GM18517 (cell line): Measurements from ENCODE around the gene CCDC97.
A peak's percentile ranks its signal among the peaks of the same experiment; 100 is the strongest.
"Not testable (repeated sequence)": the region's sequence is repeated elsewhere in the genome, so short reads cannot be mapped to it uniquely, and the experiment has no call there.

Source experiments
- ATAC-seq: cut with Tn5 transposase; IDR thresholded peaks from one replicate; pipeline ENCODE4 v1.9.1; 2021; ENCODE audit warnings: mild to moderate bottlenecking, moderate library complexity; ENCODE audit not compliant: unreplicated experiment

Gene CCDC97

DNA sequence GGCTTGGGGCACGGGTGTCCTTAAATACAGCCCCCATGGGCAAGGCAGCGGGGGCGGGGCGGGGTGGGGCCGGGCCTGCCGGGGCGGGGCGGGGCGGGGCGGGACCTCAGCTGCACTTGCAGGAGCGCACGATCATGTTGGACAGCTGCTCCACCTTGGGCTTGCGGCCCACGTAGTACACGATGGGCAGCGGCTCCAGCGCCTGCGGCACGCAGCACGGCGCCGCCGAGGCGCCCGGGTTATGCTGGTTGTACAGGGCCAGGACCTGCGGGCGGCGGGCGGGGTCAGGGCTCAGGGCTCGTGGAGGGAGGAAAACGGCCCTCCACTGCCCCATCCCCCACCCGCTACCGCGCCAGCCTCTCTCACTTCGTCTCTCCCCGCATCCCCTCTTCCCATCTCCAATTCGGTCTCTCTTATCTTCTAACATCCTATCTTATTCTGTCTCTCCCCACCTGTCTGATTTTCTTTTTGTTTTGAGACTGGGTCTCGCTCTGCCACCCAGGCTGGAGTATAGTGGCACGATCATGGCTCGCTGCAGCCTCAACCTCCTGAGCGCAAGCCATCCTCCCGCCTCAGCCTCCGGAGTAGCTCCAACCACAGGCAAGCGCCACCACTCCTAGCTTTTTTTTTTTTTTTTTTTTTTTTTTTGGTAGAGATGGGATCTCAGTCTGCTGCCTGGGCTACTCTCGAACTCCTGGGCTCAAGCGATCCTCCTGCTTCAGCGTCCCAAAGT, 21.1 kb downstream of the CCDC97 start:
- no peak for ATAC-seq

DNA sequence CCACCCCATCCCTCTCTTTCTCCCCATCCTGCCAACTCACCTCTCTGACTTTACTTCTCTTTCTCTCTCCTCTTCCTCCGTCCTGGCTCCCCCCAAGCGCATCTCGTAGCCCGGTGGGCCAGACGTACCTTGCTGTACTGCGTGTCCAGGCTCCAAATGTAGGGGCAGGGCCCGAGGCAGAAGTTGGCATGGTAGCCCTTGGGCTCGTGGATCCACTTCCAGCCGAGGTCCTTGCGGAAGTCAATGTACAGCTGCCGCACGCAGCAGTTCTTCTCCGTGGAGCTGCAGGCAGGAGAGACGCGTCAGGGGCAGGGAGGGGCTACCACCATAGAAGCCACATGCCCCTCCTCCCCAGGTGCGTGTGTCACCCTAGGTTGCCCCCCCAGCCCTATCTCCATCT, 22.0 kb downstream of the CCDC97 start:
- ATAC-seq: no peak

DNA sequence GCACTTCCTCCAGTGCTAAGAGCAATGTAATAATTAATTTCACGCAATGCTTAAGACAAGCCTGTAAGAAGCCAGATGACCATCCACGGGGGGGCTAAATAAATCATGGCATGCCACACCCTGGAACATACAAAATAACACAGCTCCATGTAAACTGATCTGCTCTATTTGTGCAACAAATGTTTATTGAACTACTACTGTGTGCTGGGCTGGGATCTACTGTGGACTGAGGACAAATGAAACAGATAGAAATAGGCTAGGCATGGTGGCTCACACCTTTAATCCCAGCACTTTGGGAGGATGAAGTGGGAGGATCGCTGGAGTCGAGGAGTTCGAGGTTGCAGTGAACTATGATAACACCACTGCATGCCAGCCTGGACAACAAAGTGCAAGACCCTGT, 22.5 kb downstream of the CCDC97 start:
- ATAC-seq: no peak

DNA sequence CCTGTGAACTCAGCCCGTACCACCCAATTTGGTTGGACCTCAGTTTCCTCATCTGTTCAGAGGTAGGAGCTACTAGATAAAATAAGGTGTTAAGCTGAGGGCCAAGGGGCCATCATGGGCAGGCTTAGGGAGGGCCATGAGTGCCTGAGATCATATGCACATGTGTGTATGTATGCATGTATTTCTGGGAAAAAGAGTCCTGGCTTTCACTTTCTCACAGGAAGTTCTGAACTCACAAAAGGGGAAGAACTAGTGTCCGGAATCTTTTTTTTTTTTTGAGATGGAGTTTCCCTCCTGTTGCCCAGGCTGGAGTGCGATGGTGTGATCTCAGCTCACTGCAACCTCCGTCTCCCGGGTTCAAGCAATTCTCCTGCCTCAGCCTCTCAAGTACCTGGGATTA, 24.8 kb downstream of the CCDC97 start:
- no peak for ATAC-seq

DNA sequence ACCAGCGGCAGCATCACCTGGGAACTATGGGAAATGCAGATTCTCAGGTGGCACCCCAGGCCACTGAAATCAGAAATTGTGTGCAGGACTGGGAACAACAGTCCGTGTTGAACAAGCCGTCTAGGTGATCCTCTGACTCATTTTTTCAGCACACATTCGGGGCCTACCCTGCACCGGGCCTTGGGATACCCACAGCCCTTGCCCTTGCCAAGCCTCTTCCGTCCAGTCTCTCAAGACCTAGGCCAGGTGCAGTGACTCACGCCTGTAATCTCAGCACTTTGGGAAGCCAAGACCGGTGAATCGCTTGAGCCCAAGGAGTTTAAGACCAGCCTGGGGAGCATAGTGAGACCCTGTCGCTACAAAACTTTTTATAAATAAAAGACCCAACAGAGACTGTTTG, 25.5 kb downstream of the CCDC97 start:
- ATAC-seq: no peak

DNA sequence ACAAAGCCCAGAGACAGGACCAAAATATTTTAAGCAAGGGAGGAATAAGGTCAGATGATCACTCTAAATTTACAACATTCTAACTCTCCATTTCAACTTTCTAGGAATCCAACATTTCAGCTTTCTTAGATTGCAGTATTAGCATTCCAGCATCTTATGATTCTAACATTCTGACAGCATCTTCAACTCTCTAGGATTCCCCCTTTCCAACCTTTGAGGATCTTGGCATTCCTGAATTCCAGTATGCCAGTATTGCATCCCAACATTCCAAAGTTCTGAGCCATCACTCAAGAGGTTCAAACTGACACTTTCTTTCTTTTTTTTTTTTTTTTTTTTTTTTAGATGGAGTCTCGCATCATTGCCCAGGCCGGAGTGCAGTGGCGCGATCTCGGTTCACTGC, 30.0 kb downstream of the CCDC97 start:
- no peak for ATAC-seq

DNA sequence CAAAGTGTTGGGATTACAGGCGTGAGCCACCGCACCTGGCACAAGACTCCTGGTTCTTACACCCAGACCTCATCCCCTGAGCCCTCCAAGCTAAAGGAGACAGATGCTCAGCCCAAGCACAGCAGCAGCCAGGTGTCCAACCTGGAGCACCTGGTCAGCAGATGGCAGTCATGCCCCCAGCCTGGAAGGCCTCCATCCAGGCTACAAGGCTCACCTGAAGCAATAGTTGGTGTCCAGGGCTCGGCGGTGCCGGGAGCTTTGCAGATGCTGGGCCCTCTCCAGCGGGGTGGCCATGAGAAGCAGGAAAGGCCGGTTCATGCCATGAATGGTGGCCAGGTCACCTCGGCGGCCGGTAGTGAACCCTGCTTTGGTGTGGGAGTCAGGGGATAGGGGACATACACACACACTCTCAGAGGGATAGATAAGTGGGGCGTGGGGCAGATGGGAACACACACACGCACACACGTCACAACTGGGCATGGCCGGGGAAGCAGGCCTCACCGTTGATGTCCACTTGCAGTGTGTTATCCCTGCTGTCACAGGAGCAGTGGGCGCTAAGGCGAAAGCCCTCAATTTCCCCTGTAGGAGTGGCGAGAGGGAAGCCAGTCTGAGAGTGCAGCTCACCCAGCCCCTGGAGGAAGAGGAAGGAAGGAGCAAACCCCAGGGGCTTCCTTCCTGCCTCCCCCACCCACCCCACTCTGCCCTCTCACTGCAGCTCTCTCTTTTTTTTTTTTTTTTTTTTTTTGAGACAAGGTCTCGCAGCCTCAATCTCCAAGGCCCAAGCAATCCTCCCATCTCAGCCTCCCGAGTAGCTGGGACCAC, 31.9 kb downstream of the CCDC97 start:
- no peak for ATAC-seq

DNA sequence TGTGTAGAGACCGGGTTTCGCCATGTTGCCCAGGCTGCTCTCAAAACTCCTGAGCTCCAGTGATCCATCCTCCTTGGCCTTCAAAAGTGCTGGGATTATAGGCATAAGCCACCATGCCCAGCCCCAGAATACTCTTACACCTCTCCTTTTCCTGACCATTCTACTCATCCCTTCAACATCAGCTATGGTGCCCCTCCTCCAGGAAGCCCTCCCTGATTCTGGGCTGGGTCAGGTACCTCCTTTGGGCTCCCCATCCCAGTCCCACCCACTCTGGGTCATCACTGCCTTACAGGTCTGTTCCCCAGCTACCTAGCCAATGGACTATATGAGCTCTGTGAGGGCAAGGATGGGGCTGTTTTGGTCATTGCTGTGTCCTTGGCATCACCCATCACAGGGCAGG, 34.2 kb downstream of the CCDC97 start:
- ATAC-seq: no peak

DNA sequence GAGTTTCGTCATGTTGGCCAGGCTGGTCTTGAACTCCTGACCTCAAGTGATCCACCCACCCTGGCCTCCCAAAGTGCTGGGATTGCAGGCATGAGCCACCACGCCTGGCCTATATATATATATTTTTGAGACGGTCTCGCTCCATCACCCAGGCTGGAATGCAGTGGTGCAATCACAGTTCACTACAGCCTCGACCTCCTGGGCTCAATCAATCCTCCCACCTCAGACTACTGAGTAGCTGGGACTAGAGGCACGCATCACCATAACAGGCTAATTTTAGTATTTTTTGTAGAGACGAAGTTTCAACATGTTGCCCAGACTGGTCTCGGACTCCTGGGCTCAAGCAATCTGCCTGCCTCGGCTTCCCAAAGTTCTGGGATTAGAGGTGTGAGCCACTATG, 36.9 kb downstream of the CCDC97 start:
- not testable (repeated sequence) for ATAC-seq

DNA sequence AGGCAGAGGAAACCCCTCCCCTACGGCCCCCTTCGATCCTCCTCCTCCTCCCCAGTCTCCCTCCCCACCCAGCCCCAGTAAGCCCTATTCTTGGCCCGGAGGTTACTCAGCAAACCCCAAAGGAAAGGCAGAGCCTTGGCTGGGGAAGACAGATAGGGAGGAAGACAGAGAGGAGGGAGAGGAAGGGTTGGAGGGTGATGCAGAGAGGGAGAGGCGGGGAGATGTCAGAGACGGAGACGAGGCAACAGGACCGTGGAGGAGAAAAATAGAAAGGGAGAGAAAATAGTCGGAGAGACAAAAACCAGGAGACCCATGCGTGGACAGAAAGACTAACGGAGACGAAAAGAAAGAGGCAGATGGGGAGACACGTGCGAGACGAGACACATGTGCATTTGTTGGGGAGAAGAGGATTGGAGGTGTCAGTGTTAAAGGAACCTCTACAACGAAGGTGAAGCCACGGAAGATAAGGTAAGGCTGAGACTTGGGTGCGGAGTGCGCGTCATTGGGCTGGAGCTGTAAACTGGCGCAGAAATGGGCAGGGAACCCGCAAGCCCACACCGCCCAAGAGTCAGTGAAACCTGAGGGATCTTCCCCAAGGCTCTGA, 40.9 kb downstream of the CCDC97 start:
- peak; percentile 12 for ATAC-seq

DNA sequence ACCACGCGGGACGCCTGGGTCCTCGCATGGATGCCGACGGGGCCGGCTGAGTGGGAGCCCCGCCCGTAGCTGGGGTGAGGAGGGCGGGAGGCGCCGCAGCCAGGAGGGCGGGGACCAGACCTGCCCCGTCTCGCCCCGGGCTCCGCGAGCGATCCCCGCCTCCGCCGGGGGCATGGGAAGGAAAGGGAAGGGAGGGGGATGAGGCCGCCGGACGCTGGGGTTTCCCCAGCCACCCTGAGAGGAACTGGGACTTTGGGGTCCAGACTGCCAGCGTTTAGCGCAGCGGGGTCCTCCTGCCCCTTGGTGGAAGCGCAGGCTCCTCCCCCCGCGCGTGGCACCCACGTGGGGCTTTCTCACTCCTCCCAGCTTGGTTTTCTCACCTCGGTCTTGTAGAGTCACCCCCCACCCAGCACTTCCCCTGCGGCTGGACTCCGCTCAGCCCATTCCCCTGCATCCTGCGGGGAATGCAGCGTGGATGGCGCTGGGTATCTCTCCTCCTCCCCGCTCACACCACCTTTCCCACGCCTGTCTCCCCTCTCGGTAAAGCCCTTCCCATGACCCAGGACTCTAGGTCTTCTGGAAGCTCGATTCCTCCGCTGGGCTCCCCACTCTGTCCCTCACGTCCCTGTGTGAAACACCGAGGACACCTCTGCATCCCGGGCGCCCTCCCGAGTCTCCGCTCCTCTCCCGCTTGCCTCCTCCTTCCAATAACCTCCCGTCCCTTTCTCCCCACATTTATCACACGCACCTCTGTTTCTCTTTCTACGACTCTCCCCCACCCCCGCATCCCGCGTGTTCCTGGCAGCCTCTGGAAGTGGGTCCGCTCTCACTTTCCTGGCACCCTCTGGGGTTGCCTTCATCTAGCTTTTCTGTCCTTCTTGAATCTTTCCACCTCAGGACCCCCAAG, 41.6 kb downstream of the CCDC97 start:
- ATAC-seq: peak; percentile 41

DNA sequence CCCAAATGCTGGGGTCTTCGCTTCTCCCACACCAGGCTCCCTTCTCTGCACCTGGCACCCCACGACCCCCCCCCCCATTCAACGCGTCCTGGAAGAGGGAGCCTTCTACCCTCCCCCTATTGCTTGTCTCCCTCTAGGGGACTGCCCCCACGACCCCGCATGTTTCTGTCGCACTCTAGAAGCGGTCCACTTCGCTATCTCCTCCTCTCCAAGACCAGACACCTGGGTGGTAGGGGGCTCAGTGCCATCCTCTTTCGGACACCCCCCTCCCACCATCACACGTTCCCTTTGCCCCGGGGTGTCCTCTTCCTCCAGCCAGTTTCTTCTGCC, 42.3 kb downstream of the CCDC97 start:
- ATAC-seq: no peak

DNA sequence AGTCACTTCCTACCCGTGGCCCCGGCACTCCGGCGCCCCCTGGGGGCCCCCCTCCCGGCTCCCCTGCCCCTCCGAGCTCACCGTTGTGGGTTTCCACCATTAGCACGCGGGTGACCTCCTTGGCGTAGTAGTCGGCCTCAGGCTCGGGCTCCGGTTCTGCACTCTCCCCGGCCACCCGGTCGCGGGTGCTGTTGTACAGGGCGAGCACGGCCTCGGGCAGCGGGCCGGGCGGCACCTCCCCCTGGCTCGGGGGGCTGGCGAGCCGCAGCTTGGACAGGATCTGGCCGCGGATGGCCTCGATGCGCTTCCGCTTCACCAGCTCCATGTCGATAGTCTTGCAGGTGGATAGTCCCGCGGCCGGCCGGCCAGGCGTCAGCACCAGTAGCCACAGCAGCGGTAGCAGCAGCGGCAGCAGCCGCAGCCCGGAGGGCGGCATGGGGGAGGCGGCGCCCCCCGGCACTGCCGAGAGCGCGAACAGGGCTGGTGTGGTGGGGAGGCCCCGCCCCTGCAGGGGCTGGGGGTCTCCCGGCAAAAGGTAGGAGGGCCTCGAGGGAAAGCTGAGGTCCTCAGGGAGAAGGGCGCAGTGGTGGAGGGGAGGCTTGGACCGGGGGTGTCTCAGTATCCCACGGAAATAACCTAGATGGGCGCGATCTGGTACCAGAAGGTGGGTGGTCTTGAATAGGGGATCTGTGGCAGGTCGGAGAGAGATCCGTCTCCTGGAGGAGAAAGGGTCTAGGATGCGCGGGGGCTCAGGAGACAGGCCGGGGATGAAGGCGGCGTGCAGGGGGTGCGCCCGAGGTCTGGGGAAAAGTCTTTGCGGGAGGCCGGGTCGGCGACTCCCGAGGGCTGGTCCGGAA, 42.9 kb downstream of the CCDC97 start:
- ATAC-seq: no peak

DNA sequence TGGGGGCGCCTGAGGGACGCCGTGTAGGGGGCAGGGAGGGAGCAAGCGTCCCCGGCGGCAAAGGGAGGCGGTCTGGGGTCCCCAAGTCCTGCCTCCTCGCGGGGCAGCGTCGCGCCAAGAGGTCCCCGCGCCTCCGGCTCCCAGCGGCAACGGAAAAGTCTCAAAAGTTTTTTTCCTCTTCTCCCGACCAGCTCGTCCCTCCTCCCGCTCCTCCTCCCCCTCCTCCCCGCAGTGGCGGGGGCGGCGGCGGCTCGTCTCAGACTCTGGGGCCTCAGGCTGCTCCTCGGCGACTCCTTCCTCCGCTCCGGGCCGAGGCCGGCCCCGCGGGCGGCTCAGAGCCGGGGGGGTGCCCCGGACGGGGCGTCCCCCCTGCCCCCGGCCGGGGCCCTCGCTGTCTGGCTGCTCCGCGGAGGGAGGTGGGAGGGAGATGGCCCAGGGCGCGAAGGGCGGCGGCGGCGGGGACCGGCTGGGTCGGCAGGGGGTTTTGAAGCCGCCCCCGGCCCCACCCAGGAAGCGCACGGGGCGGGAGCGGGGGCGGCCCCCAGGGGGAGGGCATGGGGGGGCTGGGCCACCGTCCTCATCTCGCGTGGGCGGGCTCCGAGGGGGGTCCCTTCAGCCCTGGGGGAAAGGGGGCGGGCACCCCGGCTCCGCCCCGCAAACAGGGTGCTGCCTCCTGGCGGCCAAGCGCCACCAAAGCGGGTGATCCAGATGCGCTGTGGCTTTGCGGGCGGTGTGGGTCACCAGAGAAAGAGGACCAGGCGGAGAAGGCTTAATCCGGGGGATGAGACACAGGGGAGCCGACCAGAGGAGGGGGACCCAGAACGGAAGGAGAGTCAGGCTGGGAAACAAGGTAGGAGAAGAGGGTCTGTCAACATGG, 43.7 kb downstream of the CCDC97 start, which contains the start of gene TGFB1:
Gene TGFB1 (minus strand): TSS at position 457 of the 877 bp plus-strand sequence. CDS start 878 bp downstream, outside the sequence.
- ATAC-seq: no peak

DNA sequence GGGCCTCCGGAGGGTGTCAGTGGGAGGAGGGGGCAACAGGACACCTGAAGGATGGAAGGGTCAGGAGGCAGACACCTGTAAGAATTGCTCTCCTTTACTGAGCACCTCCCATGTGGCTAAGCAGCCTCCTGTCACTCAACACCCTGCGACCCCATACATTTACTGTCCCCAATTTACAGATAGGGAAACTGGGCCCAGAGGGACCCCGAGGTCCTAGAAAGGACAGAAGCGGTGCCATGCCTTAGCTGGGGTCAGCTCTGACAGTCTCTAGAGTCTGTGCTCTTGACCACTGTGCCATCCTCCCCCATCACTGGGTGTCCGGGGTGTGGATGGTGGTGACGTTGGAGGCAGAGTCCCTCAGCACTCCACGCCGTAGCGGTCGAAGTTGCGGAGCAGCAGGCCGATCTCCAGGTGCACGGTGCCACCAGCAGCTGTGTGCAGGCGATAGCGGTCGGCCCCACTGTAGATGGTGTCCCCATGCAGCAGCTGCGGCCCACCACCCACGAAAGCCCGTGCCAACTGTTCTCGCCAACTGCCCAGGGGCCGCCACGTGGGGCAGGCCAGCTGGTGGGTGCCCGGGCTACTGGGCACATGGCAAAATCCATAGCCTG, 44.5 kb downstream of the CCDC97 start:
- ATAC-seq: no peak

DNA sequence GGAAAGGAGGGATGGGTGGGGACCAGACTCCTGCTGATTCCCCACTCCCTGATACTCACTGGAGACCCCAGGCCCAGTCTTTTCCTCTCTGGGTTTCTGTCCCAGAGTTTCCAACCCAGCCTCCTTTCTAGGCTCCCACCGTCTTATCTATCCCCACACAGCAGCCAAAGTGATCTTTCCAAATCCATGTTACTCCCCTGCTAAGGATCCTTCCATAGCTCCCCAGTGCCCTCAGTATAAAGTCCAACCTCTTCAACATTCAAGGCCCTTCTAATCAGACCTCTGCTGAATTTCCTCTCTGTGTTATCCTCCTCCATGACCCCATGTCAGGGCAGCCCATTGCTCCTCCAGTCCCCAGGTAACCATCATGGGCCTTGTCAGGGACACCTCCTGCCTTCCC, 45.1 kb downstream of the CCDC97 start:
- ATAC-seq: no peak

DNA sequence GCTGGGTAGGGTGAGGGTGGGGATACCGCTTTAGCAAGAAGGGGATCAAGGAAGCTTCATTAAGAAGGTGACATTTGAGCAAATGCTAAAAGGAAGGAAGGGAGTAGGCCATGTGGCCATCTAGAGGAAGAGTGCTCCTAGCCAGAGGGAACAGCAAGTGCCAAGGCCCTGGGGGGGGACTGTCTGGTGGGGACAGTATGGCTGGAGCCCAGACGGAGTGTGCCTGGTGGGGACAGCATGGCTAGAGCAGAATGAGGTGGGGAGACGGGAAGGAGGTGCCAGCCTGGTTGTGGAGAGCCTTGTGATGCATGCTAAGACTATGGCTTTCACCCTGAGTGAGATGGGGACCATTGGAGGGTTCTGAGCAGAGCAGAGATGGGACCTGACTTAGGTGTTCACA, 45.8 kb downstream of the CCDC97 start:
- ATAC-seq: no peak

DNA sequence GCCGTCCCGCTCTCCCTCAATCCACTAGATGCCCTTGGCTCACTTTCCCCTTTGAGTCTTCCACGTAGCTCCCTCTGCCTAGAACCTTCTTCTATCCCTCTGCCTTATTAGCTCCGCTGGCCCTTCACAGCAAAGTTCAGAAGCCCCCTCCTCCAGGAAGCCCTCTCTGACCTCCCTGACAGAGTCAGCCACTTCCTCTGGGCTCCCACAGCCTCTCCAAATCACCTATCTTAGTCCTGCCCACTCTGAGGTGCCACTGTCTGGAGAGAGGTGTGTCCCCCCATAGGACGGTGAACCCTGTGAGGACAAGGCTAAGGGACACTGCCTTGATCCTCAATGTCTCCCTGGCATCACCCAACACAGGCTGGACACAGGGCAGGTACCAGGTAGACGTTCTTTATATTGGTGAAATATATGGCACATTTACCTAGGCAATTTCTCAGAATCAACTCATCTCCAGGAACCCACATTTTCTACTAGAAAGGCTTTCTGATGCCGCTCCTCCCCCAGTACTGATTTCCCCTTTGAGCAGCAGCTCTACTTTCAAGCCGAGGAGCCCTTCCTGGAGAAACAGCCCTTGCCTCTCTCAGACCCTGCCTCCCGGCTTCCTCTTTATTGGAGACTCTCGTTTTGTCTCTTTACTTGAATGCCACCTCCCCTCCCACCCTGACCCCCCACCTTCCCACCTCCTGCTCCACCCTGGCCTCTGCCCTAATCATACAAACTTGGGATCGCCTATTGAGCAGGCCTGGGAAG, 47.2 kb downstream of the CCDC97 start:
- no peak for ATAC-seq
